ENCODE results near the gene GALNT6.

DNA sequence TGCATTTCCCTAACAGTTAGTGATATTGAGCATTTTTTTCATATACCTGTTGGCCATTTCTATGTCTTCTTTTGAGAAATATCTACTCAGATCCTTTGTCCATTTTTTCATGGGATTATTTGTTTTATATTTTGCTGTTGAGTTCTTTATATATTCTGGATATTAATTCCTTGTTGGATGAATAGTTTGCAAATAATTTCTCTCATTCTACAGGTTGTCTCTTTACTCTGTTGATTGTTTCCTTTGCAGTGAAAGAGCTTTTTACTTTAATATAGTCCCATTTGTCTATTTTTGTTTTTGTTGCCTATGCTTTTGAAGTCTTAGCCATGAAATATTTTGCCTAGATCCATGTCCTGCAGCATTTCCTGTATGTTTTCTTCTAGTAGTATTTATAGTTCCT is 21.9 kb upstream of the GALNT6 start:
- TF ChIP-seq, protein P1, sequence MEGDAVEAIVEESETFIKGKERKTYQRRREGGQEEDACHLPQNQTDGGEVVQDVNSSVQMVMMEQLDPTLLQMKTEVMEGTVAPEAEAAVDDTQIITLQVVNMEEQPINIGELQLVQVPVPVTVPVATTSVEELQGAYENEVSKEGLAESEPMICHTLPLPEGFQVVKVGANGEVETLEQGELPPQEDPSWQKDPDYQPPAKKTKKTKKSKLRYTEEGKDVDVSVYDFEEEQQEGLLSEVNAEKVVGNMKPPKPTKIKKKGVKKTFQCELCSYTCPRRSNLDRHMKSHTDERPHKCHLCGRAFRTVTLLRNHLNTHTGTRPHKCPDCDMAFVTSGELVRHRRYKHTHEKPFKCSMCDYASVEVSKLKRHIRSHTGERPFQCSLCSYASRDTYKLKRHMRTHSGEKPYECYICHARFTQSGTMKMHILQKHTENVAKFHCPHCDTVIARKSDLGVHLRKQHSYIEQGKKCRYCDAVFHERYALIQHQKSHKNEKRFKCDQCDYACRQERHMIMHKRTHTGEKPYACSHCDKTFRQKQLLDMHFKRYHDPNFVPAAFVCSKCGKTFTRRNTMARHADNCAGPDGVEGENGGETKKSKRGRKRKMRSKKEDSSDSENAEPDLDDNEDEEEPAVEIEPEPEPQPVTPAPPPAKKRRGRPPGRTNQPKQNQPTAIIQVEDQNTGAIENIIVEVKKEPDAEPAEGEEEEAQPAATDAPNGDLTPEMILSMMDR (IDR thresholded peaks at IDR 0.05; ENCODE audit: poor library complexity, severe bottlenecking): no peak
- no peak for TF ChIP-seq TAF1 (IDR thresholded peaks at IDR 0.05; ENCODE audit: low read depth)
- TF ChIP-seq EP300 (conservative IDR thresholded peaks at IDR 0.05; ENCODE audit: poor library complexity, severe bottlenecking): no peak
- TF ChIP-seq POLR2AphosphoS5 (IDR thresholded peaks at IDR 0.05): no peak
- no peak for TF ChIP-seq EZH2 (IDR thresholded peaks at IDR 0.05; ENCODE audit: borderline replicate concordance, insufficient read depth, low read length, poor library complexity, severe bottlenecking)
- TF ChIP-seq, protein P2, sequence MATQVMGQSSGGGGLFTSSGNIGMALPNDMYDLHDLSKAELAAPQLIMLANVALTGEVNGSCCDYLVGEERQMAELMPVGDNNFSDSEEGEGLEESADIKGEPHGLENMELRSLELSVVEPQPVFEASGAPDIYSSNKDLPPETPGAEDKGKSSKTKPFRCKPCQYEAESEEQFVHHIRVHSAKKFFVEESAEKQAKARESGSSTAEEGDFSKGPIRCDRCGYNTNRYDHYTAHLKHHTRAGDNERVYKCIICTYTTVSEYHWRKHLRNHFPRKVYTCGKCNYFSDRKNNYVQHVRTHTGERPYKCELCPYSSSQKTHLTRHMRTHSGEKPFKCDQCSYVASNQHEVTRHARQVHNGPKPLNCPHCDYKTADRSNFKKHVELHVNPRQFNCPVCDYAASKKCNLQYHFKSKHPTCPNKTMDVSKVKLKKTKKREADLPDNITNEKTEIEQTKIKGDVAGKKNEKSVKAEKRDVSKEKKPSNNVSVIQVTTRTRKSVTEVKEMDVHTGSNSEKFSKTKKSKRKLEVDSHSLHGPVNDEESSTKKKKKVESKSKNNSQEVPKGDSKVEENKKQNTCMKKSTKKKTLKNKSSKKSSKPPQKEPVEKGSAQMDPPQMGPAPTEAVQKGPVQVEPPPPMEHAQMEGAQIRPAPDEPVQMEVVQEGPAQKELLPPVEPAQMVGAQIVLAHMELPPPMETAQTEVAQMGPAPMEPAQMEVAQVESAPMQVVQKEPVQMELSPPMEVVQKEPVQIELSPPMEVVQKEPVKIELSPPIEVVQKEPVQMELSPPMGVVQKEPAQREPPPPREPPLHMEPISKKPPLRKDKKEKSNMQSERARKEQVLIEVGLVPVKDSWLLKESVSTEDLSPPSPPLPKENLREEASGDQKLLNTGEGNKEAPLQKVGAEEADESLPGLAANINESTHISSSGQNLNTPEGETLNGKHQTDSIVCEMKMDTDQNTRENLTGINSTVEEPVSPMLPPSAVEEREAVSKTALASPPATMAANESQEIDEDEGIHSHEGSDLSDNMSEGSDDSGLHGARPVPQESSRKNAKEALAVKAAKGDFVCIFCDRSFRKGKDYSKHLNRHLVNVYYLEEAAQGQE (IDR thresholded peaks at IDR 0.05; ENCODE audit: borderline replicate concordance): no peak
- no peak for TF ChIP-seq SMC3 (conservative IDR thresholded peaks at IDR 0.05; ENCODE audit: poor library complexity)
- no peak for TF ChIP-seq RAD21 (conservative IDR thresholded peaks at IDR 0.05)
